A549 (cell line): Measurements from ENCODE around the gene TP53RK. TPM values are rescaled to one million over a fixed set of nuclear protein-coding genes. Genes with fewer than 3 reads are reported as not detected.

Experiments
- ATAC-seq, 2 experiments: fragments of 200-7000 bp in 1 of 2; fragments of >200 bp in 1 of 2; cut with Nextera tagmentation in 1 of 2; cut with Tn5 transposase in 1 of 2; 3 replicates each; pipeline versions ENCODE4 v1.8.0 to v1.9.1; 2018 to 2020; ENCODE audit warnings: mild to moderate bottlenecking in 1 of 2, moderate library complexity in 1 of 2
- CTCF ChIA-PET: fragments of 300-600 bp; sonication (Branson Sonifier 250); formaldehyde crosslinking; extraction: SDS; loops from one replicate; lab custom pipeline; 2021; ENCODE audit warnings: antibody characterized with exemption, inconsistent platforms; lab: Yijun Ruan, JAX
- POLR2A ChIA-PET: fragments of 350-600 bp; formaldehyde crosslinking; extraction: SDS; loops from one replicate; lab custom pipeline; 2021; ENCODE audit warnings: antibody characterized with exemption, inconsistent platforms; lab: Yijun Ruan, JAX
- DNase-seq, 2 experiments: peaks; one replicate each; pipeline versions ENCODE4 v3.0.0 to v3.0.0-alpha.2; 2011 to 2016; ENCODE audit warnings: low read depth in 1 of 2, low spot score in 1 of 2
- FAIRE-seq: peaks from 2 replicates; lab custom pipeline; 2011; peaks lifted over from hg19 to GRCh38; lab: Jason Lieb, UNC
- H3K27ac ChIP-seq, 2 experiments: fragments of >200 bp; sonication (Bioruptor Twin); formaldehyde crosslinking; 3 replicates each; pipeline ENCODE4 v1.5.1; 2016 to 2017
- H3K4me1 ChIP-seq: fragments of >200 bp; sonication (Bioruptor Twin); formaldehyde crosslinking; 3 replicates; pipeline ENCODE4 v1.6.1; 2016
- H3K4me2 ChIP-seq: fragments of >200 bp; sonication (Bioruptor Twin); formaldehyde crosslinking; 3 replicates; pipeline ENCODE4 v1.6.1; 2016
- H3K4me3 ChIP-seq: fragments of >200 bp; sonication (Bioruptor Twin); formaldehyde crosslinking; 3 replicates; pipeline ENCODE4 v1.5.1; 2016
- H3K9me3 ChIP-seq: fragments of >200 bp; sonication (Bioruptor Twin); formaldehyde crosslinking; 3 replicates; pipeline ENCODE4 v1.6.1; 2016
- BHLHE40 ChIP-seq: IDR thresholded peaks from 2 replicates; pipeline ENCODE4 v1.6.1; 2012; ENCODE audit warnings: low read depth, low read length, inconsistent platforms
- CEBPB ChIP-seq, 2 experiments: fragments of >200 bp in 1 of 2; sonication (Bioruptor Twin) in 1 of 2; formaldehyde crosslinking in 1 of 2; IDR thresholded peaks; 2 replicates each; pipeline ENCODE4 v1.6.1; 2012 to 2016
- CHD2 ChIP-seq: fragments of 150-350 bp; IDR thresholded peaks from 2 replicates; pipeline ENCODE4 v1.6.1; 2014; ENCODE audit warnings: low read length; ENCODE audit not compliant: partially characterized antibody
- ESRRA ChIP-seq: fragments of 150-350 bp; IDR thresholded peaks from 2 replicates; pipeline ENCODE4 v1.6.1; 2014; ENCODE audit warnings: mild to moderate bottlenecking, low read length, borderline replicate concordance
- GATA3 ChIP-seq: IDR thresholded peaks from 2 replicates; pipeline ENCODE4 v1.6.1; 2012; ENCODE audit warnings: borderline replicate concordance
- HES2 ChIP-seq: fragments of >200 bp; sonication (Bioruptor Twin); formaldehyde crosslinking; IDR thresholded peaks from 2 replicates; pipeline ENCODE4 v1.6.1; 2016
- JUN ChIP-seq, 2 experiments: fragments of >200 bp; sonication (Bioruptor Twin); formaldehyde crosslinking; IDR thresholded peaks; 2 replicates in 1 of 2; 3 replicates in 1 of 2; pipeline ENCODE4 v1.6.1; 2016 to 2017
- JUNB ChIP-seq: fragments of >200 bp; sonication (Bioruptor Twin); formaldehyde crosslinking; IDR thresholded peaks from 2 replicates; pipeline ENCODE4 v1.6.1; 2016
- KDM1A ChIP-seq: fragments of 200-600 bp; sonication (generic); IDR thresholded peaks from 2 replicates; pipeline ENCODE4 v1.6.1; 2016; ENCODE audit warnings: low read depth, mild to moderate bottlenecking
- KDM5A ChIP-seq: fragments of 200-600 bp; sonication (generic); IDR thresholded peaks from 2 replicates; pipeline ENCODE4 v1.6.1; 2016; ENCODE audit warnings: antibody characterized with exemption, mild to moderate bottlenecking
- MAZ ChIP-seq: fragments of 150-350 bp; IDR thresholded peaks from 2 replicates; pipeline ENCODE4 v1.6.1; 2014; ENCODE audit warnings: antibody characterized with exemption, low read depth, low read length, borderline replicate concordance
- POLR2AphosphoS2 ChIP-seq: conservative IDR thresholded peaks from 2 replicates; pipeline ENCODE4 v1.6.1; 2012; ENCODE audit warnings: low read length, improper control_type of control experiment, inconsistent platforms
- RAD21 ChIP-seq, 2 experiments: fragments of >200 bp in 1 of 2; sonication (Bioruptor Twin) in 1 of 2; formaldehyde crosslinking in 1 of 2; IDR thresholded peaks in 1 of 2; conservative IDR thresholded peaks in 1 of 2; 2 replicates in 1 of 2; 3 replicates in 1 of 2; pipeline ENCODE4 v1.6.1; 2012 to 2018; ENCODE audit warnings: inconsistent platforms in 1 of 2
- RCOR1 ChIP-seq: fragments of 150-350 bp; IDR thresholded peaks from 2 replicates; pipeline ENCODE4 v1.6.1; 2014; ENCODE audit warnings: antibody characterized with exemption, low read length, low read depth
- RNF2 ChIP-seq: fragments of 200-600 bp; sonication (generic); IDR thresholded peaks from 2 replicates; pipeline ENCODE4 v1.6.1; 2016; ENCODE audit warnings: low read depth, mild to moderate bottlenecking, antibody characterized with exemption, moderate library complexity, borderline replicate concordance
- TFCP2L1 ChIP-seq: fragments of 250-450 bp; sonication (Bioruptor Pico); IDR thresholded peaks from 2 replicates; pipeline ENCODE4 v1.5.0; 2021; ENCODE audit warnings: mild to moderate bottlenecking
- TP53 ChIP-seq: fragments of 250-450 bp; sonication (Bioruptor Pico); IDR thresholded peaks from 2 replicates; pipeline ENCODE4 v1.5.0; 2021; ENCODE audit warnings: mild to moderate bottlenecking, moderate library complexity
- ZC3H11A ChIP-seq: fragments of 450-650 bp; IDR thresholded peaks from 2 replicates; pipeline ENCODE4 v1.6.1; 2014; ENCODE audit warnings: antibody characterized with exemption, mild to moderate bottlenecking
- ZNF302 ChIP-seq: fragments of 250-450 bp; sonication (Bioruptor Pico); IDR thresholded peaks from 2 replicates; pipeline ENCODE4 v1.9.0; 2021; ENCODE audit warnings: inconsistent platforms, mild to moderate bottlenecking, moderate library complexity
- WGBS: methylation state at CpG from one replicate; pipeline ENCODE4 v1.1.6; 2017; ENCODE audit errors: missing lambda C conversion rate; 5-methylcytosine and 5-hydroxymethylcytosine counted together
- polyA plus RNA-seq, 4 experiments: library from polyadenylated mRNA; depleted of rRNA in 3 of 4; stranded (reverse); fragments of >200 nt; fragmentation: RNase III in 1 of 4; extraction: RNeasy Plus Mini Kit Qiagen cat#74134 plus additional on column Dnase treatment in 1 of 4; gene quantifications; 2 replicates in 3 of 4; 3 replicates in 1 of 4; pipeline ENCODE4 v1.2.3, GENCODE V29; 2011 to 2017
- TF ChIP-seq, protein P1 (sequence below): IDR thresholded peaks from 2 replicates; pipeline ENCODE4 v1.6.1; 2012; ENCODE audit warnings: low read depth, borderline replicate concordance

The TP53RK gene
- polyA plus RNA-seq, 2 of the 4 experiments (the other 2 are of a cell fraction): 9.8 to 11.8 TPM

GRCh38 chr20:46649650-46649949 is 39.6 kb downstream of the TP53RK start:
- 24% methylated on average over 3 of the region's 3 CpGs for WGBS
- Histone ChIP-seq H3K4me1 (no peaks in the 10 kb centered on the region), H3K4me2 (no peak overlapping the region), H3K27ac (no peak overlapping the region), H3K9me3 (no peaks in the 10 kb centered on the region), H3K4me3 (no peak overlapping the region)
- TF ChIP-seq ZC3H11A (no peak), RCOR1 (no peak), JUNB (no peak), KDM5A (no peak), KDM1A (no peak), ESRRA (no peak)
- no peak for DNase-seq
- ChIA-PET POLR2A (no interaction called here), CTCF (interaction anchor here (0.9 to 1.1 kb wide), 2 partner anchors 9 to 128 kb away, joined by 3 to 4 read pairs; no protein-coding TSS in a partner anchor)
- FAIRE-seq: no peak
- no peak for ATAC-seq

- Histone ChIP-seq H3K4me2 (no peak overlapping the region), H3K9me3 (no peaks in the 10 kb centered on the region), H3K4me1 (no peaks in the 10 kb centered on the region), H3K4me3 (no peak overlapping the region), H3K27ac (no peak overlapping the region)
- ATAC-seq (peak; percentile 41 to 66; a peak in 4 of 6 replicates), FAIRE-seq (no peak), DNase-seq (no peak)
- WGBS: 14% methylated on average over 8 of the region's 8 CpGs
- ChIA-PET POLR2A (no interaction called here), CTCF (interaction anchor here (0.9 to 1.1 kb wide), 2 partner anchors 8 to 128 kb away, joined by 3 to 4 read pairs; no protein-coding TSS in a partner anchor)
- no peak for TF ChIP-seq HES2
- TF ChIP-seq CEBPB (IDR thresholded peaks at IDR 0.05): no peak
- TF ChIP-seq GATA3: no peak
- TF ChIP-seq RAD21 (conservative IDR thresholded peaks at IDR 0.05 in 1 of 2, IDR thresholded peaks at IDR 0.05 in 1 of 2): no peak
Measured at GRCh38 chr20:46648903-46649649, 40.2 kb downstream of the TP53RK start.

DNA sequence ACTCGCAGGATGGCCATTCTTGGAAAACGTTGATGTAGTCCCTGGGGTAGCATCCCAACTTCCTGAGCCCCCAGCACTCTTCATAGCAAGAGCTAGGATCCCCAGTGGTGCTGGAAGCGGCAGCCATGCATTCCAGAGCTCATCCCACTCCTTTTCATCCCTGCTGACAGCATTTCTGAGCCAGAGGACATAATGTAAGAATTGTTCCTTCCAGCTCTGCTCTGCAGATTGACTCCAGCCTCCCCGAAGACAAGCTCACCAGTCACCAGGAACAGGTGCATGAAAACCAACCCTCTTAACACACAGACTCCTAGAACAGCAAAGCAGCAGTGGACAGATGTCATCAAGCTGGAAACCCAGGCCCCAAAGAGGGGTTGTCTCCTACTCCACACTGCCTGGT is 41.8 kb downstream of the TP53RK start:
- H3K4me1 ChIP-seq: no peaks in the 10 kb centered on the region
- H3K27ac ChIP-seq: no peak overlapping the region
- ATAC-seq (no peak), DNase-seq (no peak), FAIRE-seq (no peak)
- CTCF ChIA-PET: interaction anchor here (0.6 to 0.9 kb wide), 4 partner anchors 28 to 122 kb away, joined by 3 read pairs; no protein-coding TSS in a partner anchor
- H3K4me3 ChIP-seq: no peak overlapping the region
- no peaks in the 10 kb centered on the region for H3K9me3 ChIP-seq
- no peak overlapping the region for H3K4me2 ChIP-seq
- POLR2A ChIA-PET: no interaction called here
- TF ChIP-seq RNF2 (no peak), ZNF302 (CRISPR knock-in tag) (no peak), JUN (IDR thresholded peaks at IDR 0.05) (no peak), BHLHE40 (no peak), GATA3 (no peak), MAZ (no peak), KDM1A (no peak)
- 3% methylated on average over 4 of the region's 4 CpGs for WGBS

GRCh38 chr20:46646659-46647380 is 42.4 kb downstream of the TP53RK start:
- Histone ChIP-seq H3K27ac (no peak overlapping the region), H3K9me3 (no peaks in the 10 kb centered on the region), H3K4me1 (no peaks in the 10 kb centered on the region), H3K4me2 (no peak overlapping the region), H3K4me3 (no peak overlapping the region)
- ChIA-PET CTCF (interaction anchor here (0.8 to 1.2 kb wide), 4 partner anchors 28 to 84 kb away, joined by 3 read pairs; no protein-coding TSS in a partner anchor), POLR2A (no interaction called here)
- WGBS: 13% methylated on average over 3 of the region's 3 CpGs
- no peak for ATAC-seq
- FAIRE-seq: no peak
- TF ChIP-seq TFCP2L1 (CRISPR knock-in tag): no peak
- TF ChIP-seq GATA3: no peak
- TF ChIP-seq POLR2AphosphoS2: no peak
- TF ChIP-seq CHD2: no peak
- TF ChIP-seq, protein P1, sequence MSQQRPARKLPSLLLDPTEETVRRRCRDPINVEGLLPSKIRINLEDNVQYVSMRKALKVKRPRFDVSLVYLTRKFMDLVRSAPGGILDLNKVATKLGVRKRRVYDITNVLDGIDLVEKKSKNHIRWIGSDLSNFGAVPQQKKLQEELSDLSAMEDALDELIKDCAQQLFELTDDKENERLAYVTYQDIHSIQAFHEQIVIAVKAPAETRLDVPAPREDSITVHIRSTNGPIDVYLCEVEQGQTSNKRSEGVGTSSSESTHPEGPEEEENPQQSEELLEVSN: no peak
- TF ChIP-seq TP53 (CRISPR knock-in tag): no peak
- no peak for DNase-seq
